Measurements from ENCODE around the gene GJA4.

The GJA4 gene

GRCh38 chr1:34781071-34781843 lies 11.5 kb upstream of the GJA4 start, which contains the start of gene GJB3:
GJB3 (plus strand) TSS chr1:34781214; CDS start chr1:34784763, 3,549 bp downstream.
- no peak within 1 kb of the TSS for H3K9ac ChIP-seq (ENCODE audit: low read depth, low read length)
- no peaks in the 10 kb centered on the region for H3K36me3 ChIP-seq (ENCODE audit: insufficient read depth, low read length)
- no peak within 1 kb of the TSS for H2AFZ ChIP-seq (ENCODE audit: low read depth, low read length)
- no peaks in the 10 kb centered on the region for H3K4me1 ChIP-seq (ENCODE audit: insufficient read depth, low read length)
- no peak within 1 kb of the TSS for H3K4me2 ChIP-seq (ENCODE audit: insufficient read depth, low read length)
- DNase-seq (no peak), ATAC-seq (ENCODE audit: insufficient read depth, low read depth) (no peak)
- no peak for TF ChIP-seq CTCF (IDR thresholded peaks at IDR 0.05; ENCODE audit: borderline replicate concordance, extremely low read depth, low read length, poor library complexity, severe bottlenecking)
- no peak for TF ChIP-seq EZH2 (IDR thresholded peaks at IDR 0.05; ENCODE audit: borderline replicate concordance, low read depth, low read length, severe bottlenecking)
- no peak within 1 kb of the TSS for H3K27ac ChIP-seq (ENCODE audit: low read length)
- H3K4me3 ChIP-seq (ENCODE audit: low read depth in 1 of 2, low read length in 2 of 2): no peak within 1 kb of the TSS
- H4K20me1 ChIP-seq (ENCODE audit: insufficient read depth, low read length): peaks cover 5% of the 10 kb centered on the region; the same call in 1 of the 2 replicates
- peaks cover 10% of the 10 kb centered on the region for H3K27me3 ChIP-seq (ENCODE audit: insufficient read depth, low read length, poor library complexity)
- no peaks in the 10 kb centered on the region for H3K79me2 ChIP-seq (ENCODE audit: insufficient read depth, low read length)
- no peaks in the 10 kb centered on the region for H3K9me3 ChIP-seq (ENCODE audit: insufficient read depth, low read length, severe bottlenecking)

- Histone ChIP-seq H4K20me1 (ENCODE audit: insufficient read depth, low read length) (peaks cover 10% of the 10 kb centered on the region; the same call in 1 of the 2 replicates), H3K27me3 (ENCODE audit: insufficient read depth, low read length, poor library complexity) (peaks cover 10% of the 10 kb centered on the region), H3K9me3 (ENCODE audit: insufficient read depth, low read length, severe bottlenecking) (no peaks in the 10 kb centered on the region), H3K36me3 (ENCODE audit: insufficient read depth, low read length) (no peaks in the 10 kb centered on the region), H3K27ac (ENCODE audit: low read length) (no peak overlapping the region), H3K4me2 (ENCODE audit: insufficient read depth, low read length) (no peak overlapping the region), H3K9ac (ENCODE audit: low read depth, low read length) (no peak overlapping the region), H3K4me1 (ENCODE audit: insufficient read depth, low read length) (no peaks in the 10 kb centered on the region), H3K79me2 (ENCODE audit: insufficient read depth, low read length) (no peaks in the 10 kb centered on the region), H3K4me3 (ENCODE audit: low read depth in 1 of 2, low read length in 2 of 2) (no peak overlapping the region), H2AFZ (ENCODE audit: low read depth, low read length) (no peak overlapping the region)
- ATAC-seq (ENCODE audit: insufficient read depth, low read depth): no peak
- DNase-seq: no peak
- no peak for TF ChIP-seq EZH2 (IDR thresholded peaks at IDR 0.05; ENCODE audit: borderline replicate concordance, low read depth, low read length, severe bottlenecking)
Observed at GRCh38 chr1:34781844-34782391, 10.9 kb upstream of the GJA4 start.

- TF ChIP-seq EZH2 (IDR thresholded peaks at IDR 0.05; ENCODE audit: borderline replicate concordance, low read depth, low read length, severe bottlenecking) (no peak), CTCF (IDR thresholded peaks at IDR 0.05; ENCODE audit: borderline replicate concordance, extremely low read depth, low read length, poor library complexity, severe bottlenecking) (no peak)
- no peak for DNase-seq
Observed at GRCh38 chr1:34784751-34785221, 8.0 kb upstream of the GJA4 start.

More at GRCh38 chr1:34784751-34785221, 8.0 kb upstream of the GJA4 start:
- H3K4me2 ChIP-seq (ENCODE audit: insufficient read depth, low read length): no peak overlapping the region
- no peak overlapping the region for H3K4me3 ChIP-seq (ENCODE audit: low read depth in 1 of 2, low read length in 2 of 2)
- H3K36me3 ChIP-seq (ENCODE audit: insufficient read depth, low read length): no peaks in the 10 kb centered on the region
- ATAC-seq (ENCODE audit: insufficient read depth, low read depth): no peak
- no peaks in the 10 kb centered on the region for H3K9me3 ChIP-seq (ENCODE audit: insufficient read depth, low read length, severe bottlenecking)
- no peak overlapping the region for H3K9ac ChIP-seq (ENCODE audit: low read depth, low read length)
- no peaks in the 10 kb centered on the region for H3K79me2 ChIP-seq (ENCODE audit: insufficient read depth, low read length)
- no peak overlapping the region for H3K27ac ChIP-seq (ENCODE audit: low read length)
- H4K20me1 ChIP-seq (ENCODE audit: insufficient read depth, low read length): peaks cover 13% of the 10 kb centered on the region; the same call in 1 of the 2 replicates
- H3K27me3 ChIP-seq (ENCODE audit: insufficient read depth, low read length, poor library complexity): no peaks in the 10 kb centered on the region
- H3K4me1 ChIP-seq (ENCODE audit: insufficient read depth, low read length): no peaks in the 10 kb centered on the region
- H2AFZ ChIP-seq (ENCODE audit: low read depth, low read length): no peak overlapping the region

Data from DND-41 (cell line).